Activated naive CD4-positive, alpha-beta T cell treated with anti-CD3 and anti-CD28 coated beads, Interleukin-2, amount 50 U/mL, for 24 hours (primary cell): ENCODE data around the gene ARMC9.

Source experiments
- H3K27ac Mint-ChIP-seq: one replicate; pipeline ENCODE4 v1.8.0; 2021; ENCODE audit warnings: mild to moderate bottlenecking, mixed read lengths
- H3K27me3 Mint-ChIP-seq: one replicate; pipeline ENCODE4 v1.8.0; 2021; ENCODE audit warnings: mixed read lengths
- H3K36me3 Mint-ChIP-seq: one replicate; pipeline ENCODE4 v1.8.0; 2021; ENCODE audit warnings: mixed read lengths
- H3K4me1 Mint-ChIP-seq: one replicate; pipeline ENCODE4 v1.8.0; 2021; ENCODE audit warnings: mixed read lengths
- H3K4me3 Mint-ChIP-seq: one replicate; pipeline ENCODE4 v1.8.0; 2021; ENCODE audit warnings: mild to moderate bottlenecking, mixed read lengths
- H3K9me3 Mint-ChIP-seq: one replicate; pipeline ENCODE4 v1.8.0; 2021; ENCODE audit warnings: mixed read lengths

The ARMC9 gene

DNA sequence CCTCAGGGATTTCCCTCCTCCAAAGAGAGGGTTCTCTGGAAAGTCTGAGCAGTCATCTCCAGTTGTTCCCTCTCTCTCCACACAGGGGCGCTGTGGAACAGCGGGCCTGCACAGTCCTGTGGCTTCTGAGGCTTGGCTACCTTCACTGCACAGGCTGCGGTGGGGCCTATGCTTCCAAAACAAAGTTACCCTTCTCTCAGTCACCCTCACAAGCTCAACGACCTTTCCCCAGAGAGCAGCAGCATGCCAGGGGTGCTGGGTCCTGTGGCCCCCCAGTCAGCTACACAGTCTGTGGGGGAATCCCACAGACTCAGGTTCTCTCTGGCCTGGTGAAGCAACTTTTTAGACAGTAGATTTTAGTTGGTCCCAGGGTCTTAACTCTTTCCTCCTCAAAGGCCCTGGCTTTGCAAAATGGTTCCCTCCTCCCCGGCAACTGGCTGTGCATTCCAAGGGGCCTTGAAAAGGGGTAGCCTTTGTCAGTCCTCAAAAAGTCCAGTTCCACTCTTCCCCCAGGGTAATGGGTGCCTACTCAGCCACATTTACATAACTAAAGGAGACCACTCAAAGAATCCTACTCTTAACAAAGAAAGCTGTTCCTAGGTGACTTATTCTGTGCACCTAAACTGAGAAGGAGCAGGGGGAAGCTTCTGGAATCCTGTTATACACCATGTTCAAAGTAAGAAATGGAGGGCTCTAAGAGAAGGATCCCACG is 212.0 kb downstream of the ARMC9 start:
- peaks cover 24% of the 10 kb centered on the region for H3K27me3 Mint-ChIP-seq
- H3K27ac Mint-ChIP-seq, result no peak overlapping the region
- peaks cover 8% of the 10 kb centered on the region for H3K36me3 Mint-ChIP-seq
- no peak overlapping the region for H3K4me3 Mint-ChIP-seq
- H3K4me1 Mint-ChIP-seq, result peaks cover 23% of the 10 kb centered on the region
- H3K9me3 Mint-ChIP-seq, result no peaks in the 10 kb centered on the region

DNA sequence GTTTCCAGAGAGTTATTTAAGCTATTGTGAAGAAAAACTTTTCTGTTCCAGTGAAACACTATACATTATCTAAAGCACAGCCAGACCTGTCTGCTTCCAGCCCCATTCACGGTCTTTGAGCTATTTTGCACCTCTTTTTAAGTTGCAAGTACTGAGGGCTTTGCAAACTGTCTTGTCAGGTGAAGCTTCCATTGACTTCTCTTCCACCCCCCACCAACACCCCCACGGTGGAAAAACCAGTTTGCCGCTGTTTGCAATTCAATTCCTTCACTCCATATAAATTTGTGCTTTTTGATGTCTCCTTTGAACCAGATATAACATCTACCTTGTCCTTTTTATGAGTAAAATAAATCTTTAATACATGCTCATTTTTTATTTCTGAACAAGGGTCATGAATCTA is 212.8 kb downstream of the ARMC9 start:
- no peaks in the 10 kb centered on the region for H3K9me3 Mint-ChIP-seq
- H3K4me3 Mint-ChIP-seq, result peak overlapping the region; percentile 77
- no peak overlapping the region for H3K27ac Mint-ChIP-seq
- peaks cover 24% of the 10 kb centered on the region for H3K27me3 Mint-ChIP-seq
- peaks cover 16% of the 10 kb centered on the region for H3K4me1 Mint-ChIP-seq
- peaks cover 8% of the 10 kb centered on the region for H3K36me3 Mint-ChIP-seq

DNA sequence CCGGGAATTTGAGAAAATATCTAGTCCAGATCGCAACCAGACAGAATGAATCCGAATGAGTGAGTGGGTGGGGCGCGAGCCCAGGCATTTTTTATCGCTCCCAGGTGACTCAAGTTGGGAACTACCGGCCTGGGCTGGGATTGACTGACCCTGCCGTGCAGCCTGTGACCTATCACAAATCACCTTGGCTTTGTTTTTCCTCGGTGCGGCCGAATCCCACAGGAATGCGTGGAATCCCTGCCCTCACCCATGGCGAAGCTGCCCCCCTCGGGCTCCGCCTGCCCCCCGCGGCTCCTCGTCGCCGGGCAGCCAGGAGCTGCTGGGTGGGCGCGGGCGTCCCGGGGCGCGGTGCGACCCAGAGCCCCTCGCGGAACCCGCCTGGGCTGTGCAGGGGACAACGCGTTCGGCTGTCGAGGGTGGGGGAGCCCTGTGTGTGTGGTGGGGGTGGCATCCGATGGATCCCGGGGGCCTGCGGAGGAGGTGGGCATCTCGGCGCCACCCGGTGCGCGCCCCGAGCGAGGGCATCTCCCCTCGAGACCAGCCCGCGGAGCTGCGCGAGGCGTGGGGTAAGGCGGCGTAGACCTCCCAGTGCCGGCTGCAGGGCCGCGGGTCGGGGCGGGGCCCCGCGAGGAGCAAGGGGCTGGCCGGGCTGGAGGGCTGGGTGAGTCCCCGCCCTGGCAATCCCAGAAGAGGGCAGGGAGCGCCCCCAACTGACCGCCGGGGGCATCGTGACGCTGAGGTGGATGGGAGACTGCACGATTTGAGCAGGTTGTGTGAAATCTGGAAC is 213.6 kb downstream of the ARMC9 start:
- Mint-ChIP-seq H3K36me3 (peaks cover 8% of the 10 kb centered on the region), H3K27me3 (peaks cover 24% of the 10 kb centered on the region), H3K27ac (no peak overlapping the region), H3K4me3 (peak overlapping the region; percentile 77), H3K9me3 (no peaks in the 10 kb centered on the region), H3K4me1 (peaks cover 8% of the 10 kb centered on the region)

DNA sequence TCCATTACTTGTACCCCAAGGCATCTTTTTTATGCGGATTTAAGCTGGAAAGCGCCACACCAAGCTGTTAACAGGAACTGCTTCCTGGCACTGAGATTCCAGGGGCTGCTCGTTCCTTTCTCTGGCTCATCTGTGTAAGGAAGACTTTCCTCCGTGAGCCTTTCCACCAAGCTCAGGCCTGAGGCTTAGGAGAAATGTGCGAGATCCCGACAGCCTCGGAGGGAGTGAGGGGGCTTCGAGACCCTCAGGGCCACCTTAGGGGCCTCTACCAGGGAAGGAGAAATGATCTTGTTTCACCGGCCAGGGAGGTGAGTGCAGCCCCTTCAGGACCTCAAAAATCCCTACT is 214.2 kb downstream of the ARMC9 start:
- Mint-ChIP-seq H3K9me3 (no peaks in the 10 kb centered on the region), H3K27ac (no peak overlapping the region), H3K27me3 (peaks cover 24% of the 10 kb centered on the region), H3K4me1 (peaks cover 7% of the 10 kb centered on the region), H3K36me3 (peaks cover 8% of the 10 kb centered on the region), H3K4me3 (no peak overlapping the region)

DNA sequence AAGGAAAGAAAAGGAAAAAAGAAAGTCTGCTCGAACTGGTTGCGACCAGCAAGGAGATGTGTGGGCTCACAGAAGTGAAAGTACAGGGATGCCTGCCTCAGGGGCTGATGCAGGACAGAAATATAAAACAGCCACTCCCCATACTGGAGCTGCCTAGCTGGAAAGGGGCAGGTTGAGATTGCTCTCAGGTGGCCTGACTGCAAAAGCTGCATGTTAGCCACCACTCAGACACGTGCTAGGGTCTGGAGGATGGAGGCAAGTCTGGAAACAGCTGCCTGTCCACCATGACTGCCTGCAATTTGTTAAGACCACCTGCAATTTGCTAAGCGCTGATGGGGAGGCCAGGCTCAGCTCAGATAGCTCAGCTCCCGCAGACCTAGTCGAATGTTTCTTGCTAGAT is 215.0 kb downstream of the ARMC9 start:
- peaks cover 7% of the 10 kb centered on the region for H3K4me1 Mint-ChIP-seq
- H3K27ac Mint-ChIP-seq, result no peak overlapping the region
- H3K4me3 Mint-ChIP-seq, result no peak overlapping the region
- H3K9me3 Mint-ChIP-seq, result no peaks in the 10 kb centered on the region
- H3K27me3 Mint-ChIP-seq, result peaks cover 24% of the 10 kb centered on the region
- peaks cover 8% of the 10 kb centered on the region for H3K36me3 Mint-ChIP-seq

DNA sequence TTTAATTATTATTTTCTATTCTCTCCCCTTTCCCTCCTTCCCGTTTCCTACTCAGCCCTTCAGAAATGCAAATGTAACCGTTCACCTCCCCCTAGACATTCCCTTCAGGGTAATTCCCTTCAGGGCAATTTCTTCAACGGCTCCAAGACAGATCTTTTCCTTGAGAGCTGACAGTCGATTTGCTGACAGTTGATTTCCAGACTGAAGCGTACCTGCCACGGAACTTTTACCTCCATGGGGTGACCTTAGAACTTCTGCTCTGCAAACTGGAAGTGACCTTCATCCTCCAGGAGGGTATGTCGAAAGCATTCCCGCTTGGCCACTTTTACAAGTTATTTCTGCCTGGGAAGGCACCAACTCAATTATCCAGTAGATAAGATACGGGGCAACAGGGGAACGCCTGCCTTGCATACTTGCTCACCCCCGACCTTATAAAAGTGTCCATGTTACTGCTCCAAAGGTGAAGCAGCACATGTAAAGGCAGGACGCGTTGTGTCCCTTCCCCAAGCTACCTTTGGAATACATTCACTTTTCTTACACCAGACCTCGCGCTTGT is 215.6 kb downstream of the ARMC9 start:
- H3K36me3 Mint-ChIP-seq, result peaks cover 8% of the 10 kb centered on the region
- H3K9me3 Mint-ChIP-seq, result no peaks in the 10 kb centered on the region
- H3K27ac Mint-ChIP-seq, result no peak overlapping the region
- H3K4me1 Mint-ChIP-seq, result peaks cover 7% of the 10 kb centered on the region
- H3K27me3 Mint-ChIP-seq, result peaks cover 24% of the 10 kb centered on the region
- no peak overlapping the region for H3K4me3 Mint-ChIP-seq

DNA sequence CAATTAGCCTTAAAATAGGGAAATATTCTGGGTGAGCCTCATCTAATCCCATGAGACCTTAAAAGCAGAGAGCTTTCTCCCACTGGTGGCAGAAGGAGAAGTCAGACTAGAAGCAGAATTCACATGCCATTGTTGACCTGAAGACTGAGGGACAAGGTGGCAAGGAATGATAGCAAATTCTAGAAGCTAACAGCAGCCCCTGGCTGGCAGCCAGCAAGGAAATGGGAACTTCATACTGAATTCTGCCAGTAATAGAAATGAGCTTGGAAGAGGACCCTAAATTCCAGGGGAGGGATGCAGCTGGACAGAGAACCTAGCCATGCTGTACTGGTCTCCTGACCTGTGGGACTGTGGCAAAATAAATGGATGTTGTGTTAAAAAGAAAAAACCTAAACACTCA is 216.6 kb downstream of the ARMC9 start:
- Mint-ChIP-seq H3K27me3 (peaks cover 24% of the 10 kb centered on the region), H3K27ac (no peak overlapping the region)

DNA sequence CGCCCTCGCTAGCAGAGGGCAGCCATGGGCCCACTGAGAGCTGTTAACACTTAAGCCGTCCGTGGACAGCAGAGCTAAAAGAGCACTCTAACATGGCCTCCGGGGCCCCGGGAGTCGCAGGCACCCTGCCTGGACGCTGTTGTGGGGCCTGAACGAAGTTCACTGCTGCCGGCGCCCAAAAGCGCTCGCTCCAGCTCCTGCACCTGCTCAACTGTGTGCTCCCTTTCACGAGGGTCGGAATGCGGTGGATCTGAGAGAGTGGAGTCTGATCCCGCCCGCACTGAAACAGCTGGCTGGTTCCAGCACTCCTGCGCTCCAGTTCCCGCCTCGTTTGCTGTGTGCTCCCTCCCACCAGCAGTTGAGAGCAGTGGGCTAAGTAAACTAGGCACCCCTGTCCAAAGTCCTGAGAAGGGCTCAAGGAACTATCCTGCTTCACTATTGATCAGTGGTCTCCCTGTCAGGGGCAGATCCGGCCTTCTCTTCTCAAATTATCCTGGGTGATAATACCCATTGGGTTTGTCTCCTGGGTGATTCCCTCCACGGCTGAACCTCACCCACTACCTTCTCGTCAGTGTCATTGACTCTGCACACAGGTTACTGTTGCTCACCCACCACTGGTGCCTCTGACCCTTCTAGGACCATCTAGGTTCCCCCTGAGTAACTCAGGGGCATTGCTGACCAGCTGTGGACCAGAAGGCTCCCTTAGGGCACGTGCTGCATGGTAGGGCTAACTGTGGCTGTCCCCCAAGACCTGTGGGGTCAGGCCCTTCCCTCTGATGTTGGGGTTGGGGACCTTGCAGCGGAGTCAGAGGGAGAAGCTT is 220.6 kb downstream of the ARMC9 start:
- H3K4me1 Mint-ChIP-seq, result no peaks in the 10 kb centered on the region

More for the DNA sequence above, 216.6 kb downstream of the ARMC9 start:
- Mint-ChIP-seq H3K4me1 (peaks cover 7% of the 10 kb centered on the region), H3K4me3 (no peak overlapping the region), H3K36me3 (peaks cover 8% of the 10 kb centered on the region), H3K9me3 (no peaks in the 10 kb centered on the region)

DNA sequence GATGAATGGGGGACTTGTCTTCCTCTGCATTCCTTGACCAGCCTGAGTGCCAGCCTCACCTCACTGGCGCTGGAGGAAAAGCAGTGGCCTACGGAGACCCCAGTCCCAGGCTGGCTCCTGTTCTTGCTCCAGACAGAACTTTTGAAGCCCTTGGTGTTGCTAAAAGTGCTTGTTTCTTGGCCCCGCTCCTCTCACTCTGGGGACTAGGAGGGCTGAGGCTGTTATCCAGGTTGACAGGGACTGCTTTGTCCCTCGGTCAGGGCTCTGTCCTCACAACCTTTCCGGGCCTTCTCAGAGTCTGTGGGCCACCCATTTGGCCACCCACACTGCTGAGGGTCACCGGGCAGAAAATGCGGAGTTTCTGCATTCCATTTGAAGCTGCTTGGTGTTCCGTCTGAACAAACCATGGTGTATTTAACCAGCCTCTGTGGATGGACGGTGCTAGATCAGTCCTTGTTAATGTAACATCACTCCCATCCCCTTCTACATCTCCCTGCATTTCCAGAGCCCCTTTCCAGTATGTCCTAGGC is 222.7 kb downstream of the ARMC9 start:
- Mint-ChIP-seq H3K4me3 (no peak overlapping the region), H3K36me3 (no peaks in the 10 kb centered on the region), H3K27ac (no peak overlapping the region), H3K4me1 (no peaks in the 10 kb centered on the region), H3K27me3 (no peaks in the 10 kb centered on the region), H3K9me3 (no peaks in the 10 kb centered on the region)

More for the DNA sequence above, 220.6 kb downstream of the ARMC9 start:
- H3K4me3 Mint-ChIP-seq, result no peak overlapping the region
- H3K27me3 Mint-ChIP-seq, result peaks cover 3% of the 10 kb centered on the region
- H3K36me3 Mint-ChIP-seq, result no peaks in the 10 kb centered on the region
- H3K27ac Mint-ChIP-seq, result no peak overlapping the region
- H3K9me3 Mint-ChIP-seq, result no peaks in the 10 kb centered on the region

DNA sequence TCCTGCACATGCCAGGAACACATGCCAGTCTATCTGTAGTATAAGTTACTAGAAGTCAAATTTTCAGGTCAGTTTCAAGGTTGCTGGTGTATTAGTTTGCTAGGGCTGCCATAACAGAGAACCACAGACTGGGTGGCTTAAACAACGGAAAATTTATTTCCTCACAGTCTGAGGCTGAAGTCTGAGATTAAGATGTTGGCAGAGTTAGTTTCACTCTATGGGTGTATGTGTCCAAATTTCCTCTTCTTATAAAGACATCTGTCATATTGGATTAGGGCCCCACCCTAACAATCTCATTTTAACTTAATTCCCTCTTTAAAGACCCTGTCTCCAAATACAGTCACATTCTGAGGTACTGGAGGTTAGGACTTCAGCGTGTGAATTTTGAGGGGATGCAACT is 223.6 kb downstream of the ARMC9 start:
- Mint-ChIP-seq H3K27me3 (no peaks in the 10 kb centered on the region), H3K27ac (no peak overlapping the region), H3K4me1 (no peaks in the 10 kb centered on the region), H3K4me3 (no peak overlapping the region), H3K9me3 (no peaks in the 10 kb centered on the region), H3K36me3 (no peaks in the 10 kb centered on the region)

DNA sequence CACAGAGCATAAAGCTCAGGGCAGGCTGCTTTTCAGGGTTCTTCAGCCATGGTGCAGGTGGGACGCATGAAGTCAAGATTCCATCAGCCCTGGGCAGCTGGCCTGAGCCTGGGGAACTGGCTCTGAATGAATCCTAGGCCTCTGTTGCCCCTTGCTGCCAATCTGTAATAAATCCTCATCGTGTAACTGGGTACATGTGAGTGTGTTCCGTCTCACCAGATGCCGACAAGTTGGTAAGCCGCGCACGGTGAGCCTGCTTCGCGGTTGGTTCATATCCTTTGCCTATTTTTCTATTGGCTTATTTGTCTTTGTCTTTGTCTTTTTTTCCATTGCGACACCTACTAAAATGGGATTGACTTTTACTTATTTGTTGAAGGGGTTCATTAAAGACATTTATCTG is 224.7 kb downstream of the ARMC9 start:
- Mint-ChIP-seq H3K4me3 (no peak overlapping the region), H3K36me3 (no peaks in the 10 kb centered on the region), H3K27ac (no peak overlapping the region), H3K9me3 (no peaks in the 10 kb centered on the region), H3K4me1 (no peaks in the 10 kb centered on the region), H3K27me3 (no peaks in the 10 kb centered on the region)
